Upper lobe of left lung (tissue), 6 donors: Measurements from ENCODE around the gene SH3RF1. TPM values are rescaled to one million over a fixed set of nuclear protein-coding genes. Genes with fewer than 3 reads are reported as not detected.

ENCODE experiments used
- ATAC-seq, 2 donors: fragments of 200-7000 bp; cut with Tn5 transposase; one replicate each; pipeline ENCODE4 v1.9.1; 2022; ENCODE audit warnings: mild to moderate bottlenecking in 2 of 2, moderate library complexity in 2 of 2; ENCODE audit not compliant: low FRiP score in 2 of 2
- DNase-seq, 2 donors: peaks; one replicate each; pipeline ENCODE4 v3.0.0-alpha.2; 2019 to 2020
- H3K27ac ChIP-seq, 4 donors: fragments of 200-600 bp; sonication (generic); one replicate each; pipeline ENCODE4 v1.5.1; 2016 to 2019
- H3K27me3 ChIP-seq, 4 donors: fragments of 200-600 bp; sonication (generic); one replicate each; pipeline ENCODE4 v1.5.1; 2017 to 2019
- H3K36me3 ChIP-seq, 4 donors: fragments of 200-600 bp; sonication (generic); one replicate each; pipeline ENCODE4 v1.5.1; 2016 to 2019
- H3K4me1 ChIP-seq, 4 donors: fragments of 200-600 bp; sonication (generic); one replicate each; pipeline ENCODE4 v1.5.1; 2018 to 2019
- H3K4me3 ChIP-seq, 4 donors: fragments of 200-600 bp; sonication (generic); one replicate each; pipeline ENCODE4 v1.5.1; 2017 to 2019; ENCODE audit warnings: mild to moderate bottlenecking in 2 of 4, moderate library complexity in 1 of 4
- H3K9me3 ChIP-seq, 4 donors: fragments of 200-600 bp; sonication (generic); one replicate each; pipeline ENCODE4 v1.5.1; 2018 to 2019
- EP300 ChIP-seq, 4 donors: sonication (generic); formaldehyde crosslinking; IDR thresholded peaks; one replicate each; pipeline ENCODE4 v1.5.1; 2017; ENCODE audit warnings: antibody characterized with exemption in 4 of 4, control low read depth in 2 of 4
- POLR2A ChIP-seq, 4 donors: fragments of 450-650 bp; IDR thresholded peaks; one replicate each; pipeline ENCODE4 v1.5.1; 2016 to 2017; ENCODE audit warnings: antibody characterized with exemption in 4 of 4, mild to moderate bottlenecking in 2 of 4
- POLR2AphosphoS5 ChIP-seq, 2 donors: sonication (generic); formaldehyde crosslinking; IDR thresholded peaks; one replicate each; pipeline ENCODE4 v1.5.1; 2017; ENCODE audit warnings: antibody characterized with exemption in 2 of 2
- WGBS, 2 donors: methylation state at CpG; one replicate each; pipeline ENCODE4 v1.1.5; 2017 to 2018; 5-methylcytosine and 5-hydroxymethylcytosine counted together
- total RNA-seq, 6 donors: library from RNA; depleted of rRNA in 4 of 6; stranded (reverse); fragments of >200 nt in 4 of 6; gene quantifications; one replicate each; pipeline versions ENCODE4 v1.1.0 to v1.2.1, GENCODE V29; 2016 to 2021
- TF ChIP-seq, protein P1 (sequence below), 6 experiments: fragments of 450-650 bp in 4 of 6; fragments of 200-600 bp in 2 of 6; sonication (generic) in 2 of 6; IDR thresholded peaks; one replicate each; pipeline ENCODE4 v1.5.1; 2016 to 2019; ENCODE audit warnings: antibody characterized with exemption in 6 of 6
- donor health status: DM: no; HTN: no; CAD: no; lungs with moderate emphysema.
- donor health status: DM: no; HTN: yes; CAD: no; lungs with severe emphysema.

The SH3RF1 gene
- total RNA-seq, 6 donors from 2014 or later = 27.1 to 38.7 (median 34.3) TPM

GRCh38 chr4:169150806-169151205 lies 120.0 kb downstream of the SH3RF1 start:
- Histone ChIP-seq H3K27ac (no peak overlapping the region), H3K4me1 (peaks cover 0 to 16% (median 3%) of the 10 kb centered on the region in 4 donors), H3K27me3 (no peaks in the 10 kb centered on the region), H3K36me3 (peaks cover 0 to 14% (median 0%) of the 10 kb centered on the region in 4 donors), H3K4me3 (no peak overlapping the region), H3K9me3 (no peaks in the 10 kb centered on the region)
- 92 to 95% methylated on average over 5 of the region's 5 CpGs for WGBS, 2 donors
- TF ChIP-seq EP300 (IDR thresholded peaks at IDR 0.05) (no peak), POLR2AphosphoS5 (IDR thresholded peaks at IDR 0.05) (no peak), POLR2A (IDR thresholded peaks at IDR 0.05) (no peak)
- TF ChIP-seq, protein P1, sequence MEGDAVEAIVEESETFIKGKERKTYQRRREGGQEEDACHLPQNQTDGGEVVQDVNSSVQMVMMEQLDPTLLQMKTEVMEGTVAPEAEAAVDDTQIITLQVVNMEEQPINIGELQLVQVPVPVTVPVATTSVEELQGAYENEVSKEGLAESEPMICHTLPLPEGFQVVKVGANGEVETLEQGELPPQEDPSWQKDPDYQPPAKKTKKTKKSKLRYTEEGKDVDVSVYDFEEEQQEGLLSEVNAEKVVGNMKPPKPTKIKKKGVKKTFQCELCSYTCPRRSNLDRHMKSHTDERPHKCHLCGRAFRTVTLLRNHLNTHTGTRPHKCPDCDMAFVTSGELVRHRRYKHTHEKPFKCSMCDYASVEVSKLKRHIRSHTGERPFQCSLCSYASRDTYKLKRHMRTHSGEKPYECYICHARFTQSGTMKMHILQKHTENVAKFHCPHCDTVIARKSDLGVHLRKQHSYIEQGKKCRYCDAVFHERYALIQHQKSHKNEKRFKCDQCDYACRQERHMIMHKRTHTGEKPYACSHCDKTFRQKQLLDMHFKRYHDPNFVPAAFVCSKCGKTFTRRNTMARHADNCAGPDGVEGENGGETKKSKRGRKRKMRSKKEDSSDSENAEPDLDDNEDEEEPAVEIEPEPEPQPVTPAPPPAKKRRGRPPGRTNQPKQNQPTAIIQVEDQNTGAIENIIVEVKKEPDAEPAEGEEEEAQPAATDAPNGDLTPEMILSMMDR (IDR thresholded peaks at IDR 0.05) = no peak
- DNase-seq (no peak), ATAC-seq (no peak)

GRCh38 chr4:169148885-169149284 lies 121.9 kb downstream of the SH3RF1 start:
- DNase-seq (no peak), ATAC-seq (no peak)
- Histone ChIP-seq H3K27me3 (no peaks in the 10 kb centered on the region), H3K27ac (peak overlapping the region in 3 of 4 donors; percentile 17 to 69 (median 24)), H3K4me1 (peaks cover 0 to 6% (median 3%) of the 10 kb centered on the region in 4 donors), H3K4me3 (no peak overlapping the region), H3K9me3 (no peaks in the 10 kb centered on the region), H3K36me3 (peaks cover 0 to 7% (median 0%) of the 10 kb centered on the region in 4 donors)
- 57 to 60% methylated on average over 4 of the region's 4 CpGs for WGBS, 2 donors
- TF ChIP-seq EP300 (IDR thresholded peaks at IDR 0.05) (no peak), POLR2A (IDR thresholded peaks at IDR 0.05) (no peak), POLR2AphosphoS5 (IDR thresholded peaks at IDR 0.05) (no peak)
- TF ChIP-seq, protein P1 (IDR thresholded peaks at IDR 0.05) = no peak

DNA sequence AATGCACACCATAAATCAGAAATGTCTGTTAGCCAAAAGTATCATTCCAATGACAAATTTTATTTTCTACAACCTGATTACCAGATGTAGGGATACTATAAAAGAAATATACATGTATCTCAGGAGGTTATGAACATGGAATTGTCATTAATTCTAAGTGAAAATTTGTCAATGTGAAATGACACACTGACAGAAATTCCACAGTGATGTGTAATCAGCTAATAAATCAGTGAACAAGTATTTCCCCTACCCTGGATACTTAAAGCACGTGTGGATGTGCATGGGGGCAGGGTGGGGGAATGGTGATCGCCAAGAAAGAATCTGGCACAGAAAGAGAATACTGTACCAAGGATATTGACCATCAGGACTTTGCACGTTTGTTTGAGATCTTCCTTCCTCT lies 123.6 kb downstream of the SH3RF1 start:
- H3K27ac ChIP-seq = no peak overlapping the region
- DNase-seq (no peak), ATAC-seq (no peak)
- no peak overlapping the region for H3K4me3 ChIP-seq
- H3K27me3 ChIP-seq = no peaks in the 10 kb centered on the region
- peaks cover 0 to 4% (median 0%) of the 10 kb centered on the region in 4 donors for H3K36me3 ChIP-seq
- TF ChIP-seq POLR2A (IDR thresholded peaks at IDR 0.05) = no peak
- TF ChIP-seq, protein P1 (IDR thresholded peaks at IDR 0.05) = no peak
- TF ChIP-seq EP300 (IDR thresholded peaks at IDR 0.05) = no peak
- TF ChIP-seq POLR2AphosphoS5 (IDR thresholded peaks at IDR 0.05) = no peak
- H3K4me1 ChIP-seq = peaks cover 2 to 6% (median 4%) of the 10 kb centered on the region in 4 donors
- 60 to 63% methylated on average over 3 of the region's 3 CpGs for WGBS, 2 donors
- no peaks in the 10 kb centered on the region for H3K9me3 ChIP-seq

- no peak for DNase-seq
- Histone ChIP-seq H3K27me3 (no peaks in the 10 kb centered on the region), H3K4me3 (no peak overlapping the region), H3K36me3 (no peaks in the 10 kb centered on the region), H3K4me1 (peaks cover 0 to 7% (median 5%) of the 10 kb centered on the region in 4 donors), H3K9me3 (no peaks in the 10 kb centered on the region), H3K27ac (no peak overlapping the region)
- no peak for ATAC-seq
- TF ChIP-seq, protein P1 (IDR thresholded peaks at IDR 0.05) = no peak
- TF ChIP-seq POLR2A (IDR thresholded peaks at IDR 0.05) = no peak
- TF ChIP-seq POLR2AphosphoS5 (IDR thresholded peaks at IDR 0.05) = no peak
- TF ChIP-seq EP300 (IDR thresholded peaks at IDR 0.05) = no peak
These were observed 126.6 kb downstream of the SH3RF1 start for GRCh38 chr4:169144061-169144600.

GRCh38 chr4:169143335-169143734 lies 127.4 kb downstream of the SH3RF1 start:
- ATAC-seq = no peak
- DNase-seq = no peak
- no peaks in the 10 kb centered on the region for H3K36me3 ChIP-seq
- no peak overlapping the region for H3K27ac ChIP-seq
- peaks cover 0 to 7% (median 3%) of the 10 kb centered on the region in 4 donors for H3K4me1 ChIP-seq
- no peak overlapping the region for H3K4me3 ChIP-seq
- H3K9me3 ChIP-seq = no peaks in the 10 kb centered on the region
- no peaks in the 10 kb centered on the region for H3K27me3 ChIP-seq
- TF ChIP-seq POLR2AphosphoS5 (IDR thresholded peaks at IDR 0.05) (no peak), EP300 (IDR thresholded peaks at IDR 0.05) (no peak), POLR2A (IDR thresholded peaks at IDR 0.05) (no peak)
- TF ChIP-seq, protein P1 (IDR thresholded peaks at IDR 0.05) = no peak
- 88 to 90% methylated on average over 9 of the region's 9 CpGs for WGBS, 2 donors
